Measurements from ENCODE around the gene LPCAT3. TPM values are rescaled to one million over a fixed set of nuclear protein-coding genes. Genes with fewer than 3 reads are reported as not detected.

The LPCAT3 gene
- total RNA-seq, 1 donor from 2014 or later, result 18.8 TPM

DNA sequence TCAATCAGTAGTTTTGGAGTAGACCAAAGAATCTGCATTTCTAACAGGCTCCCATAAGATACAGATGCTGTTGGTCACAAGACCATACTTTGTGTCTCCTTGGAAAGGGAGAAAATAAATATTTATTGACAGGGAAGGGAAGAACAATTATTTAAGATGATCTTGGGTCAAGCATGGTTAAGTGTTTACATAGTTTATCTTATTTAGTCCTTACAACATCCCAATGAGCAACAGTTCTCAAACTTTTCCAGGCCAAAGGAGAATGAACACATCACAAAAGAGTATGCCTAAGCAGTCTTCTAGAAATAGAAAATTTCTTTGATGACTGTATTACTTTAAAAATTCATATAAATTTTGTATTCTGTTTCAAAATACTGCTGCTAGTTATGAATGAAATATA is 8.8 kb downstream of the LPCAT3 start:
- Mint-ChIP-seq H3K9me3 (ENCODE audit: low read depth) (no peaks in the 10 kb centered on the region), H3K4me3 (ENCODE audit: unreplicated experiment) (no peak overlapping the region), H3K36me3 (ENCODE audit: low read depth) (peaks cover 3% of the 10 kb centered on the region), H3K27ac (ENCODE audit: unreplicated experiment) (no peak overlapping the region), H3K27me3 (ENCODE audit: low read depth) (no peaks in the 10 kb centered on the region), H3K4me1 (ENCODE audit: low read depth) (peaks cover 2% of the 10 kb centered on the region)
- TF ChIP-seq, protein P1, sequence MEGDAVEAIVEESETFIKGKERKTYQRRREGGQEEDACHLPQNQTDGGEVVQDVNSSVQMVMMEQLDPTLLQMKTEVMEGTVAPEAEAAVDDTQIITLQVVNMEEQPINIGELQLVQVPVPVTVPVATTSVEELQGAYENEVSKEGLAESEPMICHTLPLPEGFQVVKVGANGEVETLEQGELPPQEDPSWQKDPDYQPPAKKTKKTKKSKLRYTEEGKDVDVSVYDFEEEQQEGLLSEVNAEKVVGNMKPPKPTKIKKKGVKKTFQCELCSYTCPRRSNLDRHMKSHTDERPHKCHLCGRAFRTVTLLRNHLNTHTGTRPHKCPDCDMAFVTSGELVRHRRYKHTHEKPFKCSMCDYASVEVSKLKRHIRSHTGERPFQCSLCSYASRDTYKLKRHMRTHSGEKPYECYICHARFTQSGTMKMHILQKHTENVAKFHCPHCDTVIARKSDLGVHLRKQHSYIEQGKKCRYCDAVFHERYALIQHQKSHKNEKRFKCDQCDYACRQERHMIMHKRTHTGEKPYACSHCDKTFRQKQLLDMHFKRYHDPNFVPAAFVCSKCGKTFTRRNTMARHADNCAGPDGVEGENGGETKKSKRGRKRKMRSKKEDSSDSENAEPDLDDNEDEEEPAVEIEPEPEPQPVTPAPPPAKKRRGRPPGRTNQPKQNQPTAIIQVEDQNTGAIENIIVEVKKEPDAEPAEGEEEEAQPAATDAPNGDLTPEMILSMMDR (IDR thresholded peaks at IDR 0.05), result no peak
- DNase-seq (ENCODE audit: low spot score), result no peak

DNA sequence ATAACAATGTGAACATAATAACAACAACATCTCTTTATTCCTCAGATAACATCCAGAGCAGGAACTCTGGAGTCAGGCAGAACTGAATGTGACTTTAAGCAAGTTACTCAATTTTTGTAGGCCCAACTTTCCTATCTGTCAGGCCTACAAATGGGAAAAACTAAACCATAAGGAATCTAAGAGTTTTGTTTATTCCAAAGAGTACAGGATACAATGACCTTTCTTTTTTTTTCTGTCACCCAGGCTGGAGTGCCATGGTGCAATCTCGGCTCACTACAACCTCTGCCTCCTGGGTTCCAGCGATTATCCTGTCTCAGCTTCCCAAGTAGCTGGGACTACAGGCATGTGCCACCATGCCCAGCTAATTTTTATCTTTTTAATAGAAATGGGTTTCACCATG is 9.4 kb downstream of the LPCAT3 start:
- no peak for DNase-seq (ENCODE audit: low spot score)
- TF ChIP-seq, protein P1 (IDR thresholded peaks at IDR 0.05), result no peak
- peaks cover 2% of the 10 kb centered on the region for H3K4me1 Mint-ChIP-seq (ENCODE audit: low read depth)
- H3K9me3 Mint-ChIP-seq (ENCODE audit: low read depth), result no peaks in the 10 kb centered on the region
- peaks cover 3% of the 10 kb centered on the region for H3K36me3 Mint-ChIP-seq (ENCODE audit: low read depth)
- H3K4me3 Mint-ChIP-seq (ENCODE audit: unreplicated experiment), result no peak overlapping the region
- no peak overlapping the region for H3K27ac Mint-ChIP-seq (ENCODE audit: unreplicated experiment)
- H3K27me3 Mint-ChIP-seq (ENCODE audit: low read depth), result no peaks in the 10 kb centered on the region

DNA sequence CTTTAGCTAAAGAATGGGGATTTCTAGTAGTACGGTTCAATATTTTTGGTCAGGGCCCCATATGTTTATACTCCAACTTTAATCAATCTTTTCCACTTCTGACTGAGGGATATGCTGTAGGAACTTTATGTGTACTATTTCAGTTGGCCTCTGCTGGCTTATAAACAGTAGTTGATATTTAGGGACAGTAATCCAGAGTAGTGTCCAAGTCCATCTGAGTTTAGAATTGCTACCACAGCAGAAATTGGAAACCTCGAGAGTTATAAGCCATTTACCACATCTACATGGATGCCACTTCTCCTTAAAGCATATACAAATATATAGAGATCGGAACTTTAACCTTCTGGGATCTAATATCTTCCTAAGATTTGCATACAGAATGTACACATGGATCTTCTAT is 11.6 kb downstream of the LPCAT3 start:
- no peak for DNase-seq (ENCODE audit: low spot score)
- peaks cover 2% of the 10 kb centered on the region for H3K4me1 Mint-ChIP-seq (ENCODE audit: low read depth)
- H3K27ac Mint-ChIP-seq (ENCODE audit: unreplicated experiment), result no peak overlapping the region
- H3K27me3 Mint-ChIP-seq (ENCODE audit: low read depth), result no peaks in the 10 kb centered on the region
- H3K36me3 Mint-ChIP-seq (ENCODE audit: low read depth), result peaks cover 3% of the 10 kb centered on the region
- TF ChIP-seq, protein P1 (IDR thresholded peaks at IDR 0.05), result no peak
- no peak overlapping the region for H3K4me3 Mint-ChIP-seq (ENCODE audit: unreplicated experiment)
- H3K9me3 Mint-ChIP-seq (ENCODE audit: low read depth), result no peaks in the 10 kb centered on the region

DNA sequence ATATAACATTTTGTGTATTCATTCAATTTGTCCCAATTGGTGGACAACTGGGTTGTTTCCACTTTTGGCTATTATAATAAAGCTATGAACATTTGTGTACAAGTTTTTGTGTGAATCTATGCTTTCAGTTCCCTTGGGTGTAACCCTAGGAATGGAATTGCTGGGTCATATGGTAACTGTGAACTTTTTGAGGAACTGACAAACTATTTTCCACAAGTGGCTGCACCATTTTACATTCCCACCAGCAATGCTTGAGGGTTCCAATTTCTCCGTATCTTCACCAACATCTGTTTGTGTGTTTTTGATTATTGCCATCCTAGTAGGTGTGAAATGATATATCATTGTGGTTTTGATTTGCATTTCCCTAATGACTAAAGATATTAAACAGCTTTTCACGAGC is 13.0 kb downstream of the LPCAT3 start:
- H3K27ac Mint-ChIP-seq (ENCODE audit: unreplicated experiment), result no peak overlapping the region
- no peak for DNase-seq (ENCODE audit: low spot score)
- TF ChIP-seq, protein P1 (IDR thresholded peaks at IDR 0.05), result no peak
- peaks cover 3% of the 10 kb centered on the region for H3K36me3 Mint-ChIP-seq (ENCODE audit: low read depth)
- H3K4me1 Mint-ChIP-seq (ENCODE audit: low read depth), result peaks cover 2% of the 10 kb centered on the region
- H3K27me3 Mint-ChIP-seq (ENCODE audit: low read depth), result no peaks in the 10 kb centered on the region
- H3K9me3 Mint-ChIP-seq (ENCODE audit: low read depth), result no peaks in the 10 kb centered on the region
- H3K4me3 Mint-ChIP-seq (ENCODE audit: unreplicated experiment), result no peak overlapping the region

DNA sequence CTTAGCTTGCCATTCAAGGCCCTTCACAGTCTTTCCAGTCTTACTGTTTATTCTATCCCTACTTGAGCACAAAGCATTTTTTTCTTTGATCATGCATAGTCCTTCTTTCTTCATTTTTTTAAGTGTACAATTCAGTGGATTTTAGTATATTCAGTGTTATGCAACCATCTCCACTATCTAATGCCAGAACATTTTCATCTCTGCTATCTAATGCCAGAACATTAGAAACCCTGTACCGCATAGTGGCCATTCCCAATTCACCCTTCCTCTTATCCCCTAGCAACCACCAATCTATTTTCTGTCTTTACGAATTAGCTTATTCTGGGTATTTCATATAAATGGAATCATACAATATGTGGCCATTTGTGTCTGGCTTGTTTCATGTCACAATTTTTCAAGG is 13.4 kb downstream of the LPCAT3 start:
- no peak overlapping the region for H3K4me3 Mint-ChIP-seq (ENCODE audit: unreplicated experiment)

More for the DNA sequence above, 13.4 kb downstream of the LPCAT3 start:
- Mint-ChIP-seq H3K27me3 (ENCODE audit: low read depth) (no peaks in the 10 kb centered on the region), H3K4me1 (ENCODE audit: low read depth) (peaks cover 2% of the 10 kb centered on the region), H3K36me3 (ENCODE audit: low read depth) (no peaks in the 10 kb centered on the region), H3K27ac (ENCODE audit: unreplicated experiment) (no peak overlapping the region), H3K9me3 (ENCODE audit: low read depth) (no peaks in the 10 kb centered on the region)
- DNase-seq (ENCODE audit: low spot score), result no peak
- TF ChIP-seq, protein P1 (IDR thresholded peaks at IDR 0.05), result no peak

All from chondrocyte (in vitro differentiated cells).